ENCODE data around the gene NLRP1. TPM values are rescaled to one million over a fixed set of nuclear protein-coding genes. Genes with fewer than 3 reads are reported as not detected.

The NLRP1 gene
- total RNA-seq, 2 experiments from 2014 or later: 254 to 258 TPM

DNA sequence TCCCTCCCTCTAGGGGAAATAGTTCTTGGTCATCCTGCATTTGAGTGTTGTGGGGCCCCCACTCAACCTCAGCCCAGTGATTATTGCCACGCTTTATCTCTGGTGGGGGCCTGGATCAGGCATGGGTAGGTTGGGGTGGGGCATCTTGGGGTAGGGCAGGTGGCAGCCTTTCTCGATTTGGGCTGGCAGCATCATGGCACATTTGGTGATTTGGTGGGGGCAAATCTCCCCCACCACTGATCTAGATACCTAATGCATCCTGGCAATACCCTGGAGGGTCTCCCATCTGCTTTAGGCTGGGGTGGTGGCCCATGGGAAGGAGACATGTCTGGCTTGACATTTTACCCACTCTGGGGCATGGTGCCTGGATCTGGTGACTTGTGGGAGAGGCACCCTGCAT lies 40.2 kb downstream of the NLRP1 start:
- TF ChIP-seq, protein P1, sequence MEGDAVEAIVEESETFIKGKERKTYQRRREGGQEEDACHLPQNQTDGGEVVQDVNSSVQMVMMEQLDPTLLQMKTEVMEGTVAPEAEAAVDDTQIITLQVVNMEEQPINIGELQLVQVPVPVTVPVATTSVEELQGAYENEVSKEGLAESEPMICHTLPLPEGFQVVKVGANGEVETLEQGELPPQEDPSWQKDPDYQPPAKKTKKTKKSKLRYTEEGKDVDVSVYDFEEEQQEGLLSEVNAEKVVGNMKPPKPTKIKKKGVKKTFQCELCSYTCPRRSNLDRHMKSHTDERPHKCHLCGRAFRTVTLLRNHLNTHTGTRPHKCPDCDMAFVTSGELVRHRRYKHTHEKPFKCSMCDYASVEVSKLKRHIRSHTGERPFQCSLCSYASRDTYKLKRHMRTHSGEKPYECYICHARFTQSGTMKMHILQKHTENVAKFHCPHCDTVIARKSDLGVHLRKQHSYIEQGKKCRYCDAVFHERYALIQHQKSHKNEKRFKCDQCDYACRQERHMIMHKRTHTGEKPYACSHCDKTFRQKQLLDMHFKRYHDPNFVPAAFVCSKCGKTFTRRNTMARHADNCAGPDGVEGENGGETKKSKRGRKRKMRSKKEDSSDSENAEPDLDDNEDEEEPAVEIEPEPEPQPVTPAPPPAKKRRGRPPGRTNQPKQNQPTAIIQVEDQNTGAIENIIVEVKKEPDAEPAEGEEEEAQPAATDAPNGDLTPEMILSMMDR (IDR thresholded peaks at IDR 0.05): no peak
- intact Hi-C loops (cut with DNase I, micrococcal nuclease): no loop called here
- peaks cover 5% of the 10 kb centered on the region for H3K4me1 Mint-ChIP-seq (ENCODE audit: low read depth)
- H3K27me3 Mint-ChIP-seq: no peaks in the 10 kb centered on the region
- CTCF ChIA-PET: no interaction called here
- POLR2A ChIA-PET: no interaction called here
- Histone ChIP-seq H3K36me3 (ENCODE audit: insufficient read depth, low read length) (peaks cover 97% of the 10 kb centered on the region), H3K9me3 (ENCODE audit: control insufficient read depth in 1 of 2, insufficient read depth in 1 of 2, low read length in 2 of 2) (no peaks in the 10 kb centered on the region), H3K4me3 (ENCODE audit: low read length) (no peak overlapping the region), H3K4me1 (ENCODE audit: insufficient read depth, low read length) (no peaks in the 10 kb centered on the region), H3K27ac (ENCODE audit: low read depth in 1 of 2, low read length in 2 of 2) (no peak overlapping the region), H3K27me3 (ENCODE audit: control insufficient read depth in 1 of 2, insufficient read depth in 2 of 2, low read length in 2 of 2) (no peaks in the 10 kb centered on the region)
- peak overlapping the region; percentile 47 for H3K27ac Mint-ChIP-seq
- no peak overlapping the region for H3K4me3 Mint-ChIP-seq
- H3K9me3 Mint-ChIP-seq: no peaks in the 10 kb centered on the region
- DNase-seq: no peak
- H3K36me3 Mint-ChIP-seq (ENCODE audit: low read depth): peaks cover 99% of the 10 kb centered on the region
- no peak for ATAC-seq (ENCODE audit: poor library complexity)

DNA sequence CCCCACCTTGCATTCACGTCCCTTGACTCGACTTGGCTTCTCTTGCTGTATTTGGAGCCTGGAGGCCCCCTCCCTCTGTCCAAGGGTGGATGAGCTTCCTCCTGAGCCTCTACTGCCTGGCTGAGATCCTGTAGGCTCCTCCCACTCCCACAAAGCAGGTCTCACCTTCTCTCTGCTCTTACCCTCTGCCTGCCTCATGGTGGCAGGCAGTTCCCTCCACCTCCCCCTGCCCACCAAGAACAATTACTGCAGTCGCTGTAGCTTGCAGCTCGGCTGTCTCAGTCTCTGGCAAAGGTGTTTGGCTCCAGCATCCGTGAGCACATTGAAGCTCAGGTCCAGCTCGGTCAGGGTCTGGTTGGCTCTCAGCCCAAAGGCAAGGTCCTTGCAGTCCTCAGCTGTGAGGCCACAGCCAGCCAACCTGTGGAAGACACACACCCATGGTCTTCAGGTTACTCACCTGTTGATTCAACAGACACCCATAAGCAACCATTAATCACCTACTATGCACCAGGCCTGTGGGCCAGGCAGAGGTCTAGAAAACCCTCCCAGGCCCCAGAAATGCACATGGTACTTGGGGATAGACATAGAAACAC lies 42.6 kb downstream of the NLRP1 start:
- Histone ChIP-seq H3K27ac (ENCODE audit: low read depth in 1 of 2, low read length in 2 of 2) (no peak overlapping the region), H3K9me3 (ENCODE audit: control insufficient read depth in 1 of 2, insufficient read depth in 1 of 2, low read length in 2 of 2) (no peaks in the 10 kb centered on the region), H3K27me3 (ENCODE audit: control insufficient read depth in 1 of 2, insufficient read depth in 2 of 2, low read length in 2 of 2) (no peaks in the 10 kb centered on the region), H3K36me3 (ENCODE audit: insufficient read depth, low read length) (peaks cover 97% of the 10 kb centered on the region), H3K4me1 (ENCODE audit: insufficient read depth, low read length) (no peaks in the 10 kb centered on the region), H3K4me3 (ENCODE audit: low read length) (no peak overlapping the region)
- H3K9me3 Mint-ChIP-seq: no peaks in the 10 kb centered on the region
- ChIA-PET POLR2A (interaction anchor here (0.8 kb wide), 1 partner anchor 43 kb away, joined by 4 read pairs; the partner anchor contains the start of gene NLRP1), CTCF (no interaction called here)
- ATAC-seq (ENCODE audit: poor library complexity) (no peak), DNase-seq (no peak)
- peak overlapping the region; percentile 48 for H3K27ac Mint-ChIP-seq
- TF ChIP-seq, protein P1 (IDR thresholded peaks at IDR 0.05): no peak
- H3K4me1 Mint-ChIP-seq (ENCODE audit: low read depth): peaks cover under 1% of the 10 kb centered on the region
- intact Hi-C loops (cut with DNase I, micrococcal nuclease): no loop called here
- peak overlapping the region; percentile 30 for H3K4me3 Mint-ChIP-seq
- H3K27me3 Mint-ChIP-seq: no peaks in the 10 kb centered on the region
- peaks cover 99% of the 10 kb centered on the region for H3K36me3 Mint-ChIP-seq (ENCODE audit: low read depth)

DNA sequence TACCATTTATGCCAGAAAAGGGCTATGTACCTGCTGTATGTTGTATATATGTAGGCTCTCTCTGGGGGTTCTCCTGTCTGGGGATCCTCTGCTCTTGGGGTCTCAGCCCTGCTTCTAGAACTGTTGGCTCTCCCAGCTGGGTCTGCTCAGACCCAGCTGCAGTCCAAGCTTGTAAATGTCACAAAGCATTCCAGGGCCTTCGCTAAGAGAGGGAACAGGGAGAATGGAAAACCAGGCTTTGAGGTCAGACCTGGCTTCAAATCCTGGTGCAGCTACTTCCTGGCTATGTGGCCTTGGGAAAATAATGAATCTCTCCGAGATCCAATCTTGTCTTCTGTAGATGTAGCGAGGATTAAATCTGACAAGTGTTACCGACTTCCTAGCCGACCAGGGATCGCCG lies 44.0 kb downstream of the NLRP1 start:
- no peak overlapping the region for H3K4me3 Mint-ChIP-seq
- DNase-seq: no peak
- intact Hi-C loops (cut with DNase I, micrococcal nuclease): no loop called here
- H3K4me3 ChIP-seq (ENCODE audit: low read length): no peak overlapping the region
- H3K36me3 Mint-ChIP-seq (ENCODE audit: low read depth): peaks cover 96% of the 10 kb centered on the region
- peaks cover 92% of the 10 kb centered on the region for H3K36me3 ChIP-seq (ENCODE audit: insufficient read depth, low read length)
- H3K9me3 Mint-ChIP-seq: no peaks in the 10 kb centered on the region
- no peaks in the 10 kb centered on the region for H3K27me3 ChIP-seq (ENCODE audit: control insufficient read depth in 1 of 2, insufficient read depth in 2 of 2, low read length in 2 of 2)
- H3K27ac Mint-ChIP-seq: no peak overlapping the region
- H3K4me1 ChIP-seq (ENCODE audit: insufficient read depth, low read length): no peaks in the 10 kb centered on the region
- ATAC-seq (ENCODE audit: poor library complexity): no peak
- H3K9me3 ChIP-seq (ENCODE audit: control insufficient read depth in 1 of 2, insufficient read depth in 1 of 2, low read length in 2 of 2): no peaks in the 10 kb centered on the region
- POLR2A ChIA-PET: no interaction called here
- CTCF ChIA-PET: no interaction called here
- H3K27me3 Mint-ChIP-seq: no peaks in the 10 kb centered on the region
- no peaks in the 10 kb centered on the region for H3K4me1 Mint-ChIP-seq (ENCODE audit: low read depth)
- no peak overlapping the region for H3K27ac ChIP-seq (ENCODE audit: low read depth in 1 of 2, low read length in 2 of 2)
- TF ChIP-seq, protein P1 (IDR thresholded peaks at IDR 0.05): no peak
